Stomach smooth muscle (tissue), 2 donors: ENCODE data around the gene STAT5B.
A peak's percentile ranks its signal among the peaks of the same experiment; 100 is the strongest.

Experiments
- H3K27ac ChIP-seq: one replicate; pipeline ENCODE4 v1.7.0; 2013; ENCODE audit warnings: mild to moderate bottlenecking, low read length, inconsistent platforms
- H3K27me3 ChIP-seq, 2 donors: one replicate each; pipeline ENCODE4 v1.7.0; 2013; ENCODE audit warnings: low read length in 2 of 2; ENCODE audit not compliant: insufficient read depth in 2 of 2, control insufficient read depth in 1 of 2
- H3K36me3 ChIP-seq, 2 donors: one replicate each; pipeline ENCODE4 v1.7.0; 2013; ENCODE audit warnings: low read length in 2 of 2; ENCODE audit not compliant: control insufficient read depth in 2 of 2, insufficient read depth in 2 of 2
- H3K4me1 ChIP-seq: one replicate; pipeline ENCODE4 v1.7.0; 2013; ENCODE audit warnings: low read length; ENCODE audit not compliant: control insufficient read depth, insufficient read depth
- H3K4me3 ChIP-seq, 2 donors: one replicate each; pipeline ENCODE4 v1.7.0; 2013; ENCODE audit warnings: low read length in 2 of 2
- H3K9ac ChIP-seq, 2 donors: one replicate each; pipeline ENCODE4 v1.7.0; 2013; ENCODE audit warnings: low read length in 2 of 2, mild to moderate bottlenecking in 1 of 2
- H3K9me3 ChIP-seq, 2 donors: one replicate each; pipeline ENCODE4 v1.7.0; 2013; ENCODE audit warnings: low read length in 2 of 2; ENCODE audit not compliant: control insufficient read depth in 2 of 2
- donor health status: healthy.
- donor health status: Pancreatic carcinoma.

STAT5B gene

DNA sequence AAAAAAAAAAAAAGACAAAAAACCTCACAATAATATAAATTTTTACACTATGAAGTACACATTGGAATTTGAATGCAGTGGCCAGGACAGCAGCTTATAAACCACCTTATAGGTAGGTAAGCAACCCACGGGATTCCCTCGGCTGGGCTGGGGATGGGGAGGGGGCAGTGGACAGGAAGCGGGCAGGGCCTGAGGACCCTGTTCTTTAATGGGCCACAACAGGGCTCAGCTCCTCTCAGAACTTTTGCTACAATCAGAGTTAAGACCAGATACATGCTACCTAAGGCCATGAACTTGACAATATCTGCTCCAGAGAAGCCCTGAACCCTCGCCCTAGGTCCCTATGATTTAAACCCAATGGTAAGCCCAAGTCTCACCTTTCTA is 37.2 kb upstream of the STAT5B start:
- Histone ChIP-seq H3K9me3 (no peaks in the 10 kb centered on the region), H3K27ac (peak overlapping the region; percentile 55), H3K36me3 (peaks cover 46 to 47% of the 10 kb centered on the region in 2 donors), H3K27me3 (no peaks in the 10 kb centered on the region), H3K9ac (no peak overlapping the region), H3K4me1 (peaks cover 35% of the 10 kb centered on the region), H3K4me3 (no peak overlapping the region)

DNA sequence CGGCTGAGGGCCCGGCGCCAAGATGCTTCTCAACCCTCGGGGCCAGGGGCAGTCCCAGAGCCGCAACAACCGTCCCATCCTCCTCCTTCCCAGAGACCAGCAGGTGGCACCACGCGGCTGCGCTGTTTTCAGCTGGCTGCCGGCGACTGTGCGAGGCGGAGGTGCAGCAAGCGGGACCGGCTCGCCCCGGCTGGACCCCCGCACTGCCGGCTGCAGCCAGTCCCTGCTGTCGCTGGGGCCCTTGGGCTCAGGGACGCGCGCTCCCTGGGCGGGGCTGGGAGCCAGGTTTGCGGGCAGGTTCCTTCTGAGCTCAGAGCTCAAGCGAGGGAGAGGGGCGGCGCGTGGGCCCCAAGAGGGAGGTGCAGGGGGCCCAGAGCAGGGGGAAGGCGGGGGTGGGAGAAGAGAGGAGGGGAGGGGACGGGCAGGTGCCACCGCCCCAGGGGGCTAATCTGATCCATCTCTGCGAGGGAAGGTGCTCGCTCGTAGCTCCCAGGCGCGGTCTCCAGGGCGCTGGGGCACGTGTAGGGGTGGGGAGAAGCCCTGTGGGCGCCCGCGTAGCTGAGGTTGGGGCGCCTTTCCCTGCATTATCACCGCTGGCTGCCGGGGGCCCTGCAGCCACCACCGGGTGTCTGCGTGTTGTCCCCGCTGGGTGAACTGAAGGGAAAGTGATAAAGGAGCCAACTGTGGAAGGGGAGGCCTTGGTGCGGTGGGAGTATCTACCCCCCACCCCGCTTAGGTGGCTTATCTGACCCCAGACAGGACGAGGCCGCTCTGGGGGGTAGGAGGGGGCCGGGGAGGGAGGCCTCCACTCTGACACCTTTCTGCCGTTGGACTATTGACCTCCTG is 36.3 kb upstream of the STAT5B start:
- no peaks in the 10 kb centered on the region for H3K9me3 ChIP-seq
- H3K27ac ChIP-seq, result peak overlapping the region; percentile 98
- peak overlapping the region; percentile 68 to 73 for H3K9ac ChIP-seq
- H3K27me3 ChIP-seq, result no peaks in the 10 kb centered on the region
- peaks cover 35% of the 10 kb centered on the region for H3K4me1 ChIP-seq
- H3K4me3 ChIP-seq, result peak overlapping the region; percentile 20 to 55
- H3K36me3 ChIP-seq, result peaks cover 45 to 49% of the 10 kb centered on the region in 2 donors

DNA sequence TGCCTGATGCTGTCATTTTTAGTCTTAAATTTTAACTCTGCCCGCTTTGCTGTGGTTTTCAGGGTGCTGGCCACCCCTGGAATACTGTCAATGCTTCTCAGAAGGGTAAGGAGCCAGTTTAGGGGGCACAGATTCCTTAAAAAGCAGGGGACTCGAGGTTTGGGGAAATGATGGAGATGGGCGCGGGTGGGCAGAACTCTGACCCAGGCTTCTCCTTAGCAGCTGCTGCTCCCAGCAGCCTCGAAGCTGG is 35.8 kb upstream of the STAT5B start:
- peaks cover 43 to 49% of the 10 kb centered on the region in 2 donors for H3K36me3 ChIP-seq
- H3K27ac ChIP-seq, result peak overlapping the region; percentile 98
- H3K9me3 ChIP-seq, result no peaks in the 10 kb centered on the region
- H3K9ac ChIP-seq, result peak overlapping the region; percentile 68 to 73
- H3K4me1 ChIP-seq, result peaks cover 35% of the 10 kb centered on the region
- H3K27me3 ChIP-seq, result no peaks in the 10 kb centered on the region
- peak overlapping the region; percentile 20 to 55 for H3K4me3 ChIP-seq

DNA sequence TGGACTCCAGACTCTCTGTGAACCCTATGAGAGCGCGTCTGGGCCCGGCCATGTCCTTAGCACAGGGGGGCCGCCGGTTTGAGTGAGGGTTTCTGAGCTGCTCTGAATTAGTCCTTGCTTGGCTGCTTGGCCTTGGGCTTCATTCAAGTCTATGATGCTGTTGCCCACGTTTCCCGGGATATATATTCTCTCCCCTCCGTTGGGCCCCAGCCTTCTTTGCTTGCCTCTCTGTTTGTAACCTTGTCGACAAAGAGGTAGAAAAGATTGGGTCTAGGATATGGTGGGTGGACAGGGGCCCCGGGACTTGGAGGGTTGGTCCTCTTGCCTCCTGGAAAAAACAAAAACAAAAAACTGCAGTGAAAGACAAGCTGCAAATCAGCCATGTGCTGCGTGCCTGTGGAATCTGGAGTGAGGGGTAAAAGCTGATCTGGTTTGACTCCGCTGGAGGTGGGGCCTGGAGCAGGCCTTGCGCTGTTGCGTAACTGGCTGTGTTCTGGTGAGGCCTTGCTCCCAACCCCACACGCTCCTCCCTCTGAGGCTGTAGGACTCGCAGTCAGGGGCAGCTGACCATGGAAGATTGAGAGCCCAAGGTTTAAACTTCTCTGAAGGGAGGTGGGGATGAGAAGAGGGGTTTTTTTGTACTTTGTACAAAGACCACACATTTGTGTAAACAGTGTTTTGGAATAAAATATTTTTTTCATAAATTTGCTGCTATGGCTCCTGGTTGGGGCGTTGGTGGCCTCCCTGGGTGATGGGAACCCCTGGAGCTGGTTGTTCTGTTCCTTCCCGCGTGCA is 35.2 kb upstream of the STAT5B start:
- Histone ChIP-seq H3K36me3 (peaks cover 38 to 45% of the 10 kb centered on the region in 2 donors), H3K9ac (peak overlapping the region; percentile 68 to 73), H3K4me1 (peaks cover 35% of the 10 kb centered on the region)

DNA sequence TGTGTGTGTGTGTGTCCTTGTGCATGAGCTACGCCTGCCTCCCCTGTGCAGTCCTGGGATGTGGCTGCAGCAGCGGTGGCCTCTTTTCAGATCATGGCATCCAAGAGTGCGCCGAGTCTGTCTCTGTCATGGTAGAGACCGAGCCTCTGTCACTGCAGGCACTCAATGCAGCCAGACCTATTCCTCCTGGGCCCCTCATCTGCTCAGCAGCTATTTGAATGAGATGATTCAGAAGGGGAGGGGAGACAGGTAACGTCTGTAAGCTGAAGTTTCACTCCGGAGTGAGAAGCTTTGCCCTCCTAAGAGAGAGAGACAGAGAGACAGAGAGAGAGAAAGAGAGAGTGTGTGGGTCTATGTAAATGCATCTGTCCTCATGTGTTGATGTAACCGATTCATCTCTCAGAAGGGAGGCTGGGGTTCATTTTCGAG is 34.6 kb upstream of the STAT5B start:
- Histone ChIP-seq H3K9me3 (no peaks in the 10 kb centered on the region), H3K27me3 (no peaks in the 10 kb centered on the region), H3K36me3 (peaks cover 40 to 44% of the 10 kb centered on the region in 2 donors), H3K27ac (peak overlapping the region; percentile 98), H3K4me3 (no peak overlapping the region), H3K9ac (peak overlapping the region; percentile 0 to 23), H3K4me1 (peaks cover 35% of the 10 kb centered on the region)

More for the DNA sequence above, 35.2 kb upstream of the STAT5B start:
- Histone ChIP-seq H3K4me3 (peak overlapping the region; percentile 20 to 55), H3K9me3 (no peaks in the 10 kb centered on the region), H3K27me3 (no peaks in the 10 kb centered on the region), H3K27ac (peak overlapping the region; percentile 98)

DNA sequence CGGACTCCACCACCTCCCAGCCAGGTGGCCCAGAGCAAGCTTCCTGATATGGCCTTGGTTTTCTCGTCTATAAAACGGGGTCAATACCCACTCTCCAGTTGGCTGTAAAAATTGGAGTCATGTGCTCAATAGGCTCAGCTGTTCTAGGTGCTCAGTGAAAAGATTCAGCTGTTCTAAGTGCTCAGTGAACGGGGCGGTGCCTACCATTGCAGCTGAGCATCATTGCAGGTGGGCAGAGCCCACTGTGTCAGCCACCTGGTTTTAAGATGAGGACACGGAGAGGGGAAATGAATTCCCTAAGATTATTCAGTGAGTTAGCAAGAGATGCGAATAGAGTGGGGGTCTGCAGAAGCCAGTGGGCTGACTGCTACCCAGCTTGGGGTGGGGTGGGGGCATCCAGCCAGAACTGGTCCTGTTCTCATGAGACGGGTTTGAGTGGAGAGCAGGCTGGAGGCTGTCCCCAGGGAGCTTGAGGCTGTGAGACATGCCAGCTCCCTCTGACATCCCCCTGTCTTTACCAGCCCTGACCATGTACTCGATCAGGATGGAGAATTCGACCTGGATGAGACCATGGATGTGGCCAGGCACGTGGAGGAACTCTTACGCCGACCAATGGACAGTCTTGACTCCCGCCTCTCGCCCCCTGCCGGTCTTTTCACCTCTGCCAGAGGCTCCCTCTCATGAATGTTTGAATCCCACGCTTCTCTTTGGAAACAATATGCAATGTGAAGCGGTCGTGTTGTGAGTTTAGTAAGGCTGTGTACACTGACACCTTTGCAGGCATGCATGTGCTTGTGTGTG is 34.0 kb upstream of the STAT5B start:
- H3K4me3 ChIP-seq, result no peak overlapping the region
- H3K27ac ChIP-seq, result peak overlapping the region; percentile 98
- no peaks in the 10 kb centered on the region for H3K9me3 ChIP-seq
- peak overlapping the region in 1 of 2 donors; percentile 29 for H3K9ac ChIP-seq
- peaks cover 35% of the 10 kb centered on the region for H3K4me1 ChIP-seq
- H3K27me3 ChIP-seq, result no peaks in the 10 kb centered on the region
- peaks cover 37 to 39% of the 10 kb centered on the region in 2 donors for H3K36me3 ChIP-seq

DNA sequence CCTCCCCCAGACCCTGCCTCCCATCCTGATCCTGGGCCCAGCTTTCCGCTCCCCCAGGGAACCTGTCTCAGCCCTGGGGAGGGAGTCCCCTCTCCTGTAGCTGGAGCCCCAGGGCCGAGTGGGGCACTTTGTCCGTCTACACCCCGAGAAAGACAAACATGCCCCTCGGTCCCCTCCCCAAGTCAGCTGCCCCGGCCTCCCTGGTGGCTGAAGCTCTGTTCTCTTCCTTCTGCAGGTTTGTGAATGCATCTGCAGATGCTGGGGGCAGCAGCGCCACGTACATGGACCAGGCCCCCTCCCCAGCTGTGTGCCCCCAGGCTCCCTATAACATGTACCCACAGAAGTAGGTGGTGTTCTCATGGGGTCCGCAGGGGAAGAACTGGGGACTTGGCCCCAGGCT is 33.0 kb upstream of the STAT5B start:
- Histone ChIP-seq H3K27ac (peak overlapping the region; percentile 98), H3K36me3 (peaks cover 37 to 40% of the 10 kb centered on the region in 2 donors), H3K4me1 (peaks cover 35% of the 10 kb centered on the region), H3K4me3 (no peak overlapping the region), H3K9me3 (no peaks in the 10 kb centered on the region), H3K27me3 (no peaks in the 10 kb centered on the region), H3K9ac (no peak overlapping the region)

DNA sequence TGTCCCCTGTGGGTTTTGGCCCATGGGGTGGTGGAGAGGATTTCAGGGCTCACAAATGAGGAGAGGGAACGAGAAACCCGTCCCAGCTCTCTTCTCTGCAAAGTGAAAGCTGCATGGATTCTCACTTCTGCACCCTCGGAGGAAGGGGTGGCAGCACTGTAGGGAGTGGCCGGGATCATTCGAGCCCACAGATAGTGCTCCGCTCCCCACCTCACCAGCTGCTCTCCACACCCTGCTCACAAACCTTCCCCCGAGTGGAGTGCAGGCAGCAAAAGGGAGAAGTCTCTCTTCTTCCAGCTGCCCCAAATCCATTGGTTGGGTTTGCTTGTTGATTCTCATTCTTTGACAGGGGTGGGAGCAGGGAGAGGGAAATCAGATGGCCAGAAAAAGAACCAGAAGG is 32.3 kb upstream of the STAT5B start:
- H3K9me3 ChIP-seq, result no peaks in the 10 kb centered on the region
- H3K27me3 ChIP-seq, result no peaks in the 10 kb centered on the region
- peaks cover 35% of the 10 kb centered on the region for H3K4me1 ChIP-seq
- H3K9ac ChIP-seq, result no peak overlapping the region
- H3K4me3 ChIP-seq, result no peak overlapping the region
- H3K27ac ChIP-seq, result peak overlapping the region; percentile 98
- H3K36me3 ChIP-seq, result peaks cover 36 to 38% of the 10 kb centered on the region in 2 donors

DNA sequence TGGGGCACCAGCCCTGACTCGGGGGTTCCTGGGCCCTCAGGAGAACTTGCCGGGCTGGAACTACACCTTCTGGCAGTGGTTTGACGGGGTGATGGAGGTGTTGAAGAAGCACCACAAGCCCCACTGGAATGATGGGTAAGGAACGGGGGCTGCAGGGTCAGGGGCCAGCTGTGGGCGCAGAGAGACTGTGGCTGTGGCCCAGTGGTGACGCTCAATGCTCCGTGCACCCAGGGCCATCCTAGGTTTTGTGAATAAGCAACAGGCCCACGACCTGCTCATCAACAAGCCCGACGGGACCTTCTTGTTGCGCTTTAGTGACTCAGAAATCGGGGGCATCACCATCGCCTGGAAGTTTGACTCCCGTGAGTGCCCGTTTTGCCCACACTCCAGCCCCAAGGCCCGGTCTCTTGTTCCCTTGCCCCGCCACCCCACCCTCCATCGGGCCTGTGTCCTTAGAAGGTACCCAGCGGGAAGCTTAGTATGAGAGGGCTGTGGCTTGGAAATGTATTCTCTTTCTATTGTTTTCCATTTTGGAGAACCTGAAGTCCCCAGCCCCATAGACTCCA is 31.3 kb upstream of the STAT5B start:
- H3K4me1 ChIP-seq, result peaks cover 29% of the 10 kb centered on the region
- H3K9ac ChIP-seq, result no peak overlapping the region
- no peaks in the 10 kb centered on the region for H3K27me3 ChIP-seq
- H3K9me3 ChIP-seq, result no peaks in the 10 kb centered on the region
- no peak overlapping the region for H3K4me3 ChIP-seq
- peaks cover 36 to 40% of the 10 kb centered on the region in 2 donors for H3K36me3 ChIP-seq
- H3K27ac ChIP-seq, result peak overlapping the region; percentile 24

DNA sequence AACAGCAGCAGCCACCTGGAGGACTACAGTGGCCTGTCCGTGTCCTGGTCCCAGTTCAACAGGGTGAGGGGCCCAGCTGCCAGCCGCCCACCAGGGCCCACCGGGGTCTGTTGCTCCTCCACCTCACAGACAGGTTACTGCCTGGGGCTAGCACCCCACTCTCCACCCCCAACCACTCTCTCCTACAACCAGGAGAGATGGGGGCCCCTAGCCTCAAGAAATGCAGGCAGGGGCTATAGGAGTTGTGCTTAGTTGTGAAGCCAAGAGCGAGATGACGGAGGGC is 30.1 kb upstream of the STAT5B start:
- H3K36me3 ChIP-seq, result peaks cover 46 to 51% of the 10 kb centered on the region in 2 donors

More for the DNA sequence above, 30.1 kb upstream of the STAT5B start:
- no peak overlapping the region for H3K27ac ChIP-seq
- H3K9ac ChIP-seq, result no peak overlapping the region
- H3K27me3 ChIP-seq, result no peaks in the 10 kb centered on the region
- H3K4me3 ChIP-seq, result no peak overlapping the region
- no peaks in the 10 kb centered on the region for H3K9me3 ChIP-seq
- H3K4me1 ChIP-seq, result peaks cover 18% of the 10 kb centered on the region
